SK-N-SH (cell line): Measurements from ENCODE around the gene TAS1R3. TPM values are rescaled to one million over a fixed set of nuclear protein-coding genes. Genes with fewer than 3 reads are reported as not detected.

Experiments used
- CTCF ChIA-PET: fragments of 300-600, 350-600 bp; formaldehyde crosslinking; extraction: SDS; loops from one replicate; lab custom pipeline; 2021; lab: Yijun Ruan, JAX
- POLR2A ChIA-PET: fragments of 350-600 bp; sonication (Branson Sonifier 250); formaldehyde crosslinking; extraction: SDS; loops from one replicate; lab custom pipeline; 2020; ENCODE audit warnings: antibody characterized with exemption, inconsistent platforms; lab: Yijun Ruan, JAX
- DNase-seq: peaks from one replicate; pipeline ENCODE4 v3.0.0; 2012
- H2AFZ ChIP-seq: fragments of 200-600 bp; sonication (generic); 2 replicates; pipeline ENCODE4 v1.8.1; 2016; ENCODE audit warnings: antibody characterized with exemption, mild to moderate bottlenecking, low read depth
- H3F3A ChIP-seq: fragments of 200-600 bp; sonication (generic); replicated peaks from 2 replicates; pipeline ENCODE3; 2016; ENCODE audit warnings: antibody characterized with exemption, mild to moderate bottlenecking; ENCODE audit not compliant: insufficient read depth
- H3K27ac ChIP-seq, 2 experiments: fragments of 200-500 bp in 1 of 2; fragments of 200-600 bp in 1 of 2; sonication (Bioruptor generic) in 1 of 2; sonication (generic), shearing (Covaris generic) in 1 of 2; 2 replicates each; pipeline versions ENCODE4 v1.5.1 to v1.6.1; 2014 to 2016; ENCODE audit warnings: low read depth in 2 of 2, inconsistent platforms in 1 of 2, low read length in 1 of 2, mild to moderate bottlenecking in 1 of 2, mixed read lengths in 1 of 2
- H3K27me3 ChIP-seq: fragments of 200-600 bp; sonication (generic), shearing (Covaris generic); 2 replicates; pipeline ENCODE4 v1.6.1; 2016; ENCODE audit warnings: mixed run types; ENCODE audit not compliant: insufficient read depth
- H3K36me3 ChIP-seq, 2 experiments: fragments of 200-500 bp in 1 of 2; fragments of 200-600 bp in 1 of 2; sonication (Bioruptor generic) in 1 of 2; sonication (generic) in 1 of 2; replicated peaks in 1 of 2; 2 replicates each; pipeline versions ENCODE3 to v1.5.1; 2014 to 2016; ENCODE audit warnings: low read length in 1 of 2, mild to moderate bottlenecking in 1 of 2; ENCODE audit not compliant: insufficient read depth in 2 of 2, control insufficient read depth in 1 of 2
- H3K4me1 ChIP-seq, 2 experiments: fragments of 200-500 bp in 1 of 2; fragments of 200-600 bp in 1 of 2; sonication (Bioruptor generic) in 1 of 2; sonication (generic), shearing (Covaris generic) in 1 of 2; 2 replicates each; pipeline versions ENCODE4 v1.5.1 to v1.6.1; 2014 to 2016; ENCODE audit warnings: low read depth in 1 of 2, low read length in 1 of 2, mixed run types in 1 of 2; ENCODE audit not compliant: insufficient read depth in 2 of 2, control insufficient read depth in 1 of 2
- H3K4me2 ChIP-seq: fragments of 200-600 bp; sonication (generic), shearing (Covaris generic); 2 replicates; pipeline ENCODE4 v1.6.1; 2017; ENCODE audit warnings: mixed run types
- H3K4me3 ChIP-seq, 2 experiments: fragments of 200-500 bp in 1 of 2; fragments of 200-600 bp in 1 of 2; sonication (Bioruptor generic) in 1 of 2; sonication (generic), shearing (Covaris generic) in 1 of 2; 2 replicates each; pipeline versions ENCODE4 v1.5.1 to v1.8.1; 2014 to 2016; ENCODE audit warnings: low read depth in 2 of 2, inconsistent platforms in 1 of 2, low read length in 1 of 2, mild to moderate bottlenecking in 1 of 2, mixed read lengths in 1 of 2, moderate library complexity in 1 of 2
- H3K79me2 ChIP-seq: fragments of 200-600 bp; sonication (generic); 2 replicates; pipeline ENCODE4 v1.8.1; 2017; ENCODE audit warnings: mild to moderate bottlenecking; ENCODE audit not compliant: insufficient read depth
- H3K9ac ChIP-seq: fragments of 200-600 bp; sonication (generic); 2 replicates; pipeline ENCODE4 v1.6.1; 2017; ENCODE audit warnings: mixed run types
- H3K9me2 ChIP-seq: fragments of 200-600 bp; sonication (generic); 2 replicates; pipeline ENCODE4 v1.6.1; 2017; ENCODE audit warnings: mixed run types
- H3K9me3 ChIP-seq: fragments of 200-600 bp; sonication (generic); 2 replicates; pipeline ENCODE4 v1.6.1; 2017; ENCODE audit warnings: mixed run types, mild to moderate bottlenecking, moderate library complexity
- H4K20me1 ChIP-seq: fragments of 200-600 bp; sonication (generic); 2 replicates; pipeline ENCODE4 v1.6.1; 2017; ENCODE audit warnings: mild to moderate bottlenecking, mixed run types; ENCODE audit not compliant: insufficient read depth
- ELF1 ChIP-seq: IDR thresholded peaks from 2 replicates; pipeline ENCODE4 v1.4.0; 2012
- EP300 ChIP-seq, 2 experiments: IDR thresholded peaks; 2 replicates each; pipeline versions ENCODE4 v1.4.0 to v1.6.1; 2012; ENCODE audit warnings: borderline replicate concordance in 1 of 2, low read depth in 1 of 2, low read length in 1 of 2
- EZH2phosphoT487 ChIP-seq: fragments of 200-600 bp; sonication (generic); IDR thresholded peaks from 2 replicates; pipeline ENCODE4 v1.6.1; 2017; ENCODE audit warnings: low read depth, mixed run types, mild to moderate bottlenecking, antibody characterized with exemption, moderate library complexity, borderline replicate concordance
- FOSL2 ChIP-seq: IDR thresholded peaks from 2 replicates; pipeline ENCODE4 v1.4.0; 2012; ENCODE audit warnings: low read depth, mild to moderate bottlenecking, moderate library complexity, borderline replicate concordance
- FOXJ3 ChIP-seq: sonication (generic); formaldehyde crosslinking; IDR thresholded peaks from 2 replicates; pipeline ENCODE4 v1.5.1; 2020; ENCODE audit warnings: mild to moderate bottlenecking, missing genetic modification reagents
- GABPA ChIP-seq: IDR thresholded peaks from 2 replicates; pipeline ENCODE4 v1.4.0; 2012; ENCODE audit warnings: low read depth, mild to moderate bottlenecking
- GATA2 ChIP-seq: sonication (generic); formaldehyde crosslinking; IDR thresholded peaks from 2 replicates; pipeline ENCODE4 v1.5.0; 2020; ENCODE audit warnings: mild to moderate bottlenecking, missing genetic modification reagents
- JUND ChIP-seq: IDR thresholded peaks from 2 replicates; pipeline ENCODE4 v1.4.0; 2012
- MEF2A ChIP-seq: IDR thresholded peaks from 2 replicates; pipeline ENCODE4 v1.4.0; 2012; ENCODE audit warnings: low read depth, borderline replicate concordance
- MXI1 ChIP-seq: IDR thresholded peaks from 2 replicates; pipeline ENCODE4 v1.6.1; 2012; ENCODE audit warnings: mild to moderate bottlenecking, low read depth, low read length, improper control_type of control experiment
- NFIC ChIP-seq: IDR thresholded peaks from 2 replicates; pipeline ENCODE4 v1.4.0; 2012; ENCODE audit warnings: borderline replicate concordance
- RCOR1 ChIP-seq: fragments of 150-350 bp; IDR thresholded peaks from 2 replicates; pipeline ENCODE4 v1.6.1; 2017; ENCODE audit warnings: antibody characterized with exemption, low read length
- RFX5 ChIP-seq: IDR thresholded peaks from 2 replicates; pipeline ENCODE4 v1.6.1; 2012; ENCODE audit warnings: mild to moderate bottlenecking, improper control_type of control experiment, low read length
- RXRA ChIP-seq: IDR thresholded peaks from 2 replicates; pipeline ENCODE4 v1.4.0; 2012; ENCODE audit warnings: low read depth, mild to moderate bottlenecking, borderline replicate concordance
- SMC3 ChIP-seq: IDR thresholded peaks from 2 replicates; pipeline ENCODE4 v1.6.1; 2012; ENCODE audit warnings: low read depth, low read length, improper control_type of control experiment
- TAF1 ChIP-seq: IDR thresholded peaks from 2 replicates; pipeline ENCODE4 v1.6.1; 2012; ENCODE audit warnings: low read depth, mild to moderate bottlenecking, low read length, moderate library complexity, borderline replicate concordance
- TEAD4 ChIP-seq: IDR thresholded peaks from 2 replicates; pipeline ENCODE4 v1.4.0; 2012; ENCODE audit warnings: mild to moderate bottlenecking, borderline replicate concordance; ENCODE audit not compliant: insufficient read depth
- WGBS: methylation state at CpG from one replicate; pipeline ENCODE4 v1.1.6; 2017; ENCODE audit warnings: low lambda C conversion rate; 5-methylcytosine and 5-hydroxymethylcytosine counted together
- polyA plus RNA-seq, 3 experiments: library from polyadenylated mRNA; depleted of rRNA; stranded (reverse); fragments of >200 nt; gene quantifications; 2 replicates each; pipeline ENCODE4 v1.2.3, GENCODE V29; 2012
- TF ChIP-seq, protein P1 (sequence below): fragments of 150-350 bp; IDR thresholded peaks from 2 replicates; pipeline ENCODE4 v1.6.1; 2016; ENCODE audit warnings: mild to moderate bottlenecking, low read depth, low read length
- TF ChIP-seq, protein P2 (sequence below): IDR thresholded peaks from 2 replicates; pipeline ENCODE4 v1.4.0; 2012; ENCODE audit warnings: low read depth
- TF ChIP-seq, protein P3 (sequence below): IDR thresholded peaks from 2 replicates; pipeline ENCODE4 v1.6.1; 2012; ENCODE audit warnings: mild to moderate bottlenecking, low read depth, low read length, moderate library complexity
- TF ChIP-seq, protein P4 (sequence below): IDR thresholded peaks from 2 replicates; pipeline ENCODE4; 2012

The TAS1R3 gene
- polyA plus RNA-seq, 1 of the 3 experiments (the other 2 are of a cell fraction) = 0.08 TPM

DNA sequence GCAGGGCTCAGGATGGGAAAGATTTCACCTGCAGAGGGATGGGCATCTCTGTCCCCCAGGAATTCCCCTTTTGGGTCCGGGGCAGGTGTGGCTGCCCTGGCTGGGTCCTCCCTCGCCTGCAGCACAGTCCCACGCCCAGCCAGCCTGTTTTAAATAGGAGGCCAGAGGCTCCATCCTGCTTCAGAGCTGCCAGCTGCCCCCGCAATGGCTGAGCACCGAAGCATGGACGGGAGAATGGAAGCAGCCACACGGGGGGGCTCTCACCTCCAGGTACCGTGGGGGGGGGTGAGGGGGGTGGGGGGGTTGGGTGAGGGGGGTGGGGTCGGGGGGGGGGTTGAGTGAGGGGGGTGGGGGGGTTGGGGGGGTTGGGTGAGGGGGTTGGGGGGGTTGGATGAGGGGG, 47.3 kb upstream of the TAS1R3 start:
- H3K9me3 ChIP-seq = no peaks in the 10 kb centered on the region
- ChIA-PET CTCF (interaction anchor here (1.0 to 1.5 kb wide), 5 partner anchors 8 to 252 kb away, joined by 3 to 4 read pairs (median 3); no protein-coding TSS in a partner anchor), POLR2A (no interaction called here)
- H3K4me2 ChIP-seq = no peak overlapping the region
- H3K4me1 ChIP-seq = peaks cover 0 to 9% of the 10 kb centered on the region in 2 experiments; a peak in 1 of 4 replicates
- no peak overlapping the region for H3K9ac ChIP-seq
- no peaks in the 10 kb centered on the region for H4K20me1 ChIP-seq
- peak; percentile 87 for DNase-seq
- no peak for TF ChIP-seq JUND
- no peak for TF ChIP-seq EZH2phosphoT487
- WGBS = 26% methylated on average over 7 of the region's 9 CpGs
- no peaks in the 10 kb centered on the region for H3K9me2 ChIP-seq
- no peaks in the 10 kb centered on the region for H3K79me2 ChIP-seq
- H3K27ac ChIP-seq = no peak overlapping the region
- H3K27me3 ChIP-seq = no peaks in the 10 kb centered on the region
- H2AFZ ChIP-seq = no peak overlapping the region
- no peak overlapping the region for H3K4me3 ChIP-seq
- no peaks in the 10 kb centered on the region for H3F3A ChIP-seq
- H3K36me3 ChIP-seq = no peaks in the 10 kb centered on the region

DNA sequence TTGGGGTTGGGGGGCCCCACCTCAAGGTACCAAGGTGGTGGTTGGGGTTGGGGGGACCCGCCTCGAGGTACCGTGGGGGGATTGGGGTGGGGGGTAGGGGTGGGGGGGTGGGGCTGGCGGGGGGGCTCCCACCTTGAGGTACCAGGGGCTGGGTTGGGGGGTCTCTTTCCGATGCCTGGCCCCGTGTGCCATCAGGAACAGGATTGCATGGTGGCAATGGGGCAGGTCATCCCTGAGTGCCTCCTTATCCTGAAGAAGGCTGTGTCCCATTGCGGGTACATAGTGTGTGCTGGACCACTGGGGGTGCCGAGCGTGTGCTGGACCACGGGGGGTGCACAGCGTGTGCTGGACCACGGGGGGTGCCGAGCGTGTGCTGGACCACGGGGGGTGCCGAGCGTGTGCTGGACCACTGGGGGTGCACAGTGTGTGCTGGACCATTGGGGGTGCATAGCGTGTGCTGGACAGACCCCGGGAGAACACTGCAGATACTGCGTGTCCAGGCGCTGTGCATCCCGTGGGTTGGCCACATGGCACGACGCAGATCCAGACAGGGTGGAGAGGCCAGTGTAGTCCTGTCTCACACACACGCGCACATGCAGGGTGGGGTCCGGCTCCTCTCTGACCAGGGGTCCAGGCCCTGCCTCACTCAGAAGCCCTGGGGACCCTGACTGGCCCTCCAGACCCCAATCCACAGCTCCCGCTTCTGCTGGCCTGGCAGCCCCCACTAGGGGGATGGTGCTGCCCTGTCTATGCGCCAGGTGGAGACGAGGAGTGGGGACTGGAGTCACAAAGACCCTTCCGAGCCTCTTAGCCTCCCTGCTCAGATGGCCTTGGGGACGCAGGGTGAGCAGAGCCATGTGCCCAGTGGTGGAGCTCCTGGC, 46.6 kb upstream of the TAS1R3 start:
- Histone ChIP-seq H3F3A (no peaks in the 10 kb centered on the region), H3K79me2 (no peaks in the 10 kb centered on the region), H3K4me2 (no peak overlapping the region), H3K4me1 (peaks cover 0 to 9% of the 10 kb centered on the region in 2 experiments; a peak in 1 of 4 replicates), H3K9ac (no peak overlapping the region), H2AFZ (no peak overlapping the region), H3K4me3 (no peak overlapping the region), H3K27me3 (no peaks in the 10 kb centered on the region), H3K27ac (no peak overlapping the region), H3K36me3 (no peaks in the 10 kb centered on the region), H3K9me2 (no peaks in the 10 kb centered on the region), H4K20me1 (no peaks in the 10 kb centered on the region), H3K9me3 (no peaks in the 10 kb centered on the region)
- DNase-seq = peak; percentile 50
- CTCF ChIA-PET = interaction anchor here (0.8 to 1.7 kb wide), 5 partner anchors 8 to 252 kb away, joined by 3 to 4 read pairs (median 3); partner anchors contain the start of gene C1QTNF12
- 82% methylated on average over 8 of the region's 32 CpGs for WGBS
- no peak for TF ChIP-seq FOXJ3 (CRISPR knock-in tag)
- TF ChIP-seq EP300 (IDR thresholded peaks at IDR 0.05; ENCODE audit: borderline replicate concordance in 1 of 2, low read depth in 1 of 2, low read length in 1 of 2) = no peak
- TF ChIP-seq TAF1 = no peak
- no peak for TF ChIP-seq MXI1
- TF ChIP-seq ELF1 = no peak
- no peak for TF ChIP-seq NFIC
- TF ChIP-seq, protein P1, sequence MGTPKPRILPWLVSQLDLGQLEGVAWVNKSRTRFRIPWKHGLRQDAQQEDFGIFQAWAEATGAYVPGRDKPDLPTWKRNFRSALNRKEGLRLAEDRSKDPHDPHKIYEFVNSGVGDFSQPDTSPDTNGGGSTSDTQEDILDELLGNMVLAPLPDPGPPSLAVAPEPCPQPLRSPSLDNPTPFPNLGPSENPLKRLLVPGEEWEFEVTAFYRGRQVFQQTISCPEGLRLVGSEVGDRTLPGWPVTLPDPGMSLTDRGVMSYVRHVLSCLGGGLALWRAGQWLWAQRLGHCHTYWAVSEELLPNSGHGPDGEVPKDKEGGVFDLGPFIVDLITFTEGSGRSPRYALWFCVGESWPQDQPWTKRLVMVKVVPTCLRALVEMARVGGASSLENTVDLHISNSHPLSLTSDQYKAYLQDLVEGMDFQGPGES = no peak
- TF ChIP-seq, protein P2, sequence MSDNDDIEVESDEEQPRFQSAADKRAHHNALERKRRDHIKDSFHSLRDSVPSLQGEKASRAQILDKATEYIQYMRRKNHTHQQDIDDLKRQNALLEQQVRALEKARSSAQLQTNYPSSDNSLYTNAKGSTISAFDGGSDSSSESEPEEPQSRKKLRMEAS = no peak
- TF ChIP-seq RXRA = no peak
- no peak for TF ChIP-seq GATA2
- no peak for TF ChIP-seq EZH2phosphoT487
- TF ChIP-seq, protein P3, sequence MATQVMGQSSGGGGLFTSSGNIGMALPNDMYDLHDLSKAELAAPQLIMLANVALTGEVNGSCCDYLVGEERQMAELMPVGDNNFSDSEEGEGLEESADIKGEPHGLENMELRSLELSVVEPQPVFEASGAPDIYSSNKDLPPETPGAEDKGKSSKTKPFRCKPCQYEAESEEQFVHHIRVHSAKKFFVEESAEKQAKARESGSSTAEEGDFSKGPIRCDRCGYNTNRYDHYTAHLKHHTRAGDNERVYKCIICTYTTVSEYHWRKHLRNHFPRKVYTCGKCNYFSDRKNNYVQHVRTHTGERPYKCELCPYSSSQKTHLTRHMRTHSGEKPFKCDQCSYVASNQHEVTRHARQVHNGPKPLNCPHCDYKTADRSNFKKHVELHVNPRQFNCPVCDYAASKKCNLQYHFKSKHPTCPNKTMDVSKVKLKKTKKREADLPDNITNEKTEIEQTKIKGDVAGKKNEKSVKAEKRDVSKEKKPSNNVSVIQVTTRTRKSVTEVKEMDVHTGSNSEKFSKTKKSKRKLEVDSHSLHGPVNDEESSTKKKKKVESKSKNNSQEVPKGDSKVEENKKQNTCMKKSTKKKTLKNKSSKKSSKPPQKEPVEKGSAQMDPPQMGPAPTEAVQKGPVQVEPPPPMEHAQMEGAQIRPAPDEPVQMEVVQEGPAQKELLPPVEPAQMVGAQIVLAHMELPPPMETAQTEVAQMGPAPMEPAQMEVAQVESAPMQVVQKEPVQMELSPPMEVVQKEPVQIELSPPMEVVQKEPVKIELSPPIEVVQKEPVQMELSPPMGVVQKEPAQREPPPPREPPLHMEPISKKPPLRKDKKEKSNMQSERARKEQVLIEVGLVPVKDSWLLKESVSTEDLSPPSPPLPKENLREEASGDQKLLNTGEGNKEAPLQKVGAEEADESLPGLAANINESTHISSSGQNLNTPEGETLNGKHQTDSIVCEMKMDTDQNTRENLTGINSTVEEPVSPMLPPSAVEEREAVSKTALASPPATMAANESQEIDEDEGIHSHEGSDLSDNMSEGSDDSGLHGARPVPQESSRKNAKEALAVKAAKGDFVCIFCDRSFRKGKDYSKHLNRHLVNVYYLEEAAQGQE = no peak
- TF ChIP-seq MEF2A = no peak
- TF ChIP-seq FOSL2 = no peak
- no peak for TF ChIP-seq RFX5
- no peak for TF ChIP-seq TEAD4
- no peak for TF ChIP-seq GABPA
- TF ChIP-seq, protein P4, sequence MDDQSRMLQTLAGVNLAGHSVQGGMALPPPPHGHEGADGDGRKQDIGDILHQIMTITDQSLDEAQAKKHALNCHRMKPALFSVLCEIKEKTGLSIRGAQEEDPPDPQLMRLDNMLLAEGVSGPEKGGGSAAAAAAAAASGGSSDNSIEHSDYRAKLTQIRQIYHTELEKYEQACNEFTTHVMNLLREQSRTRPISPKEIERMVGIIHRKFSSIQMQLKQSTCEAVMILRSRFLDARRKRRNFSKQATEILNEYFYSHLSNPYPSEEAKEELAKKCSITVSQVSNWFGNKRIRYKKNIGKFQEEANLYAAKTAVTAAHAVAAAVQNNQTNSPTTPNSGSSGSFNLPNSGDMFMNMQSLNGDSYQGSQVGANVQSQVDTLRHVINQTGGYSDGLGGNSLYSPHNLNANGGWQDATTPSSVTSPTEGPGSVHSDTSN = no peak
- TF ChIP-seq RCOR1 = no peak
- TF ChIP-seq SMC3 = no peak
- POLR2A ChIA-PET = no interaction called here
